Natural killer cell (primary cell): ENCODE results near the gene RALBP1. TPM values are rescaled to one million over a fixed set of nuclear protein-coding genes. Genes with fewer than 3 reads are reported as not detected.

Source experiments
- ATAC-seq, 3 donors: fragments of 150-1000 bp in 2 of 3; fragments of 200-7000 bp in 1 of 3; cut with Tn5 transposase; 1 replicate in 1 of 3; 2 replicates in 2 of 3; pipeline ENCODE4 v1.10.0; 2021; ENCODE audit warnings: mild to moderate bottlenecking in 2 of 3, moderate library complexity in 2 of 3
- DNase-seq, 2 donors: peaks; one replicate each; pipeline versions ENCODE4 v3.0.0 to v3.0.0-alpha.2; 2013 to 2021; ENCODE audit warnings: mixed read lengths in 1 of 2
- H3K27ac ChIP-seq: one replicate; pipeline ENCODE4 v1.5.1; 2013; ENCODE audit warnings: mild to moderate bottlenecking, low read length
- H3K27me3 ChIP-seq: one replicate; pipeline ENCODE4 v1.6.1; 2013; ENCODE audit warnings: low read length; ENCODE audit not compliant: control insufficient read depth, insufficient read depth
- H3K36me3 ChIP-seq: one replicate; pipeline ENCODE4 v1.6.1; 2013; ENCODE audit warnings: low read length; ENCODE audit not compliant: control insufficient read depth, insufficient read depth
- H3K4me1 ChIP-seq: one replicate; pipeline ENCODE4 v1.6.1; 2013; ENCODE audit warnings: low read length; ENCODE audit not compliant: control insufficient read depth, insufficient read depth
- H3K4me3 ChIP-seq: one replicate; pipeline ENCODE4 v1.5.1; 2013; ENCODE audit warnings: low read length
- H3K9me3 ChIP-seq: one replicate; pipeline ENCODE4 v1.6.1; 2013; ENCODE audit warnings: low read length; ENCODE audit not compliant: control insufficient read depth, insufficient read depth
- H3K27ac Mint-ChIP-seq, 2 donors: one replicate each; pipeline ENCODE4 v1.8.0; 2022; ENCODE audit warnings: mild to moderate bottlenecking in 2 of 2, mixed read lengths in 2 of 2, moderate library complexity in 1 of 2
- H3K27me3 Mint-ChIP-seq, 2 donors: one replicate each; pipeline ENCODE4 v1.8.0; 2022; ENCODE audit warnings: low read depth in 2 of 2, mixed read lengths in 2 of 2
- H3K36me3 Mint-ChIP-seq: one replicate; pipeline ENCODE4 v1.8.0; 2022; ENCODE audit warnings: mixed read lengths
- H3K4me1 Mint-ChIP-seq, 2 donors: one replicate each; pipeline ENCODE4 v1.8.0; 2022; ENCODE audit warnings: mixed read lengths in 2 of 2
- H3K4me3 Mint-ChIP-seq: one replicate; pipeline ENCODE4 v1.8.0; 2022; ENCODE audit warnings: mild to moderate bottlenecking, moderate library complexity, mixed read lengths
- H3K9me3 Mint-ChIP-seq, 2 donors: one replicate each; pipeline ENCODE4 v1.8.0; 2022; ENCODE audit warnings: mixed read lengths in 2 of 2
- CTCF ChIP-seq: fragments of 200-600 bp; IDR thresholded peaks from one replicate; pipeline ENCODE4 v1.8.0; 2022; ENCODE audit warnings: antibody characterized with exemption
- WGBS: methylation state at CpG from one replicate; pipeline ENCODE4 v1.1.7; 2013; ENCODE audit warnings: missing lambda C conversion rate; ENCODE audit not compliant: insufficient coverage; 5-methylcytosine and 5-hydroxymethylcytosine counted together
- intact Hi-C: fragments of 100-400 bp; cut with micrococcal nuclease; formaldehyde crosslinking; loops from one replicate; pipeline ENCODE4 v1.14.2; 2022
- total RNA-seq, 4 donors: library from RNA; stranded (reverse); fragments of 120-200 nt in 1 of 4; gene quantifications; one replicate each; pipeline versions ENCODE4 v1.2.3 to v1.2.4, GENCODE V29; 2013 to 2022

Gene RALBP1
- total RNA-seq, 3 donors from 2014 or later (not counting 1 experiment from before 2014, with no cell fraction given) = 27.3 to 40.0 (median 33.4) TPM

DNA sequence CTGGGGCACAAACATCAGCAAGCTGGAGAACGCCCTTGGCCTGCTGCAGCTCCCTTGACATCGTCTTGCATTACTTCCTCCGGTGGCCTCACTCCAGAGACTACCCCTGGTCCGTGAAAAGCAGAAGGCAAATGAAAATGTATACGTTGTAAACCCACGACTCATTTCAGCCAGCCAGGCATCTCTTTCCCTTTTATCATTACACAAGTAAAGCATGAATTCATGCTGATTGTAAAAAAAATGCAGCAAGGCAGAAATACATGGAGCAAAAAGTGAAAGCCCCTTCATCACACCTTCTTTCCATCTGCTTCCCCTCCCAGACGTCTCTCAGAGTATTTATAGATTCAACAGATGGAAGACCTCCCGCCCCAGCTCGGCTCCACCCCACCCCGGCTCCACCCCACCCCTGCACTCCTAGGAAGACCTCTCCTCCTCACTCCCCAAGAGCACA is 41.6 kb upstream of the RALBP1 start:
- Mint-ChIP-seq H3K27me3 (peaks cover 0 to 4% of the 10 kb centered on the region in 2 donors), H3K27ac (peak overlapping the region in 1 of 2 donors; percentile 15), H3K4me3 (no peak overlapping the region)

DNA sequence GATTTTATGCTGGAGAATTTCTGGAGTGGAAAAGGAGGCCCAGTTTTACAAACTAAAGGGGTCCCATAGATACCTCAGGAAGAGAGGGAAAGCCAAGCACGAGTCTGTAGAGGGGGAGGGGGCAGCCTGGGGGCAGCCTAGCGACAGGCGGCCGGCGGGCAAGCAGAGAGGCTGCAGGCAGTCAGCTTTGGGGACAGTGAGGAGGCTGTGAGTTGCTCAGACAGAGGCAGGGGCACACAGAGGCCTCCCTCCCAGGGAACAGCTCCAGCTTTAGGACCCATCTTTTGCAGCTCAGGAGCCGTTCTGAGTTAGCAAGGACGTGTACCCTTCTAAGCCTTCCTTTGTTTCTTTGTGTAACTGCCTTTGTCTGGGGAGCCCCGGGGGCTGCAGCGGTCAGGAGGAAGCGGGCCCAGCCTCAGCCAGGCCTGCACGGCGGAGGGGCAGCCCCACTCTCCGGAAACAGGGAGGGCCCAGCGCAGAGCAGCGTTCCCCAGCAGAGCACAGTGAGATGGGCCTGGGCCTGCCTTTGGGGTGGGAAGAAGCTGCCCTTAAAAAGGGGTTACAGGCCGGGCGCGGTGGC is 41.1 kb upstream of the RALBP1 start:
- peak overlapping the region; percentile 40 for H3K4me3 Mint-ChIP-seq
- DNase-seq (no peak), ATAC-seq (peak in 2 of 3 donors; percentile 26 to 74)
- 51% methylated on average over 18 of the region's 18 CpGs for WGBS
- no peak for TF ChIP-seq CTCF
- no peaks in the 10 kb centered on the region for H3K9me3 Mint-ChIP-seq
- peaks cover 0 to 4% of the 10 kb centered on the region in 2 donors for H3K27me3 Mint-ChIP-seq
- Histone ChIP-seq H3K4me3 (no peak overlapping the region), H3K4me1 (peaks cover 8% of the 10 kb centered on the region), H3K36me3 (no peaks in the 10 kb centered on the region), H3K9me3 (no peaks in the 10 kb centered on the region), H3K27me3 (no peaks in the 10 kb centered on the region), H3K27ac (no peak overlapping the region)
- peaks cover 13 to 15% of the 10 kb centered on the region in 2 donors for H3K4me1 Mint-ChIP-seq
- no peaks in the 10 kb centered on the region for H3K36me3 Mint-ChIP-seq
- intact Hi-C loops = no loop called here
- peak overlapping the region; percentile 15 to 31 for H3K27ac Mint-ChIP-seq

More for the DNA sequence above, 41.6 kb upstream of the RALBP1 start:
- TF ChIP-seq CTCF = no peak
- no peaks in the 10 kb centered on the region for H3K36me3 Mint-ChIP-seq
- no peaks in the 10 kb centered on the region for H3K9me3 Mint-ChIP-seq
- Histone ChIP-seq H3K27ac (no peak overlapping the region), H3K4me3 (no peak overlapping the region), H3K36me3 (no peaks in the 10 kb centered on the region), H3K4me1 (peaks cover 8% of the 10 kb centered on the region), H3K9me3 (no peaks in the 10 kb centered on the region), H3K27me3 (no peaks in the 10 kb centered on the region)
- DNase-seq = no peak
- intact Hi-C loops = no loop called here
- H3K4me1 Mint-ChIP-seq = peaks cover 13 to 15% of the 10 kb centered on the region in 2 donors
- 18% methylated on average over 10 of the region's 10 CpGs for WGBS
- peak in 1 of 3 donors; percentile 10 for ATAC-seq

DNA sequence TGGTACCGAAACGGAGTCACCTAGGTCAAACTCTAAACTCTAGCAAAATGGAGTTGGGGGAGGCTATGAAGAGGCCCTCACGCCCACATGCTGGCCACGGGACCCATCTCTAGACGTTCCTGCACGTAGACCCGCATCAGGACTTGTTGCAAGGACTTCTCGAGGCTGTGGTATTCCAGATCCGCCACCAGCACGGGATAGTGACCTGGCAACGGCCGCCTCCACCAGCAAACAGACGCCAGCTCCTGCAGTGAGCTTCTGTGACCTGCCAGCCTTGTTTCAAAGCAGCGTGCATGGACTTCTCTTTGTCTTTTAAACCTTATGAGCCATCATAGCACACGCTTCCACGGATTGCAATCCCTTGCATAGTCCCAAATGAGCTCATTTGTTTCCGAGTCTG is 40.3 kb upstream of the RALBP1 start:
- no peaks in the 10 kb centered on the region for H3K36me3 ChIP-seq
- intact Hi-C loops = no loop called here
- 95% methylated on average over 16 of the region's 17 CpGs for WGBS
- H3K27ac ChIP-seq = no peak overlapping the region
- H3K4me1 ChIP-seq = peaks cover 8% of the 10 kb centered on the region
- H3K27ac Mint-ChIP-seq = no peak overlapping the region
- peaks cover 13 to 15% of the 10 kb centered on the region in 2 donors for H3K4me1 Mint-ChIP-seq
- DNase-seq (no peak), ATAC-seq (no peak)
- H3K27me3 ChIP-seq = no peaks in the 10 kb centered on the region
- no peak for TF ChIP-seq CTCF
- no peak overlapping the region for H3K4me3 Mint-ChIP-seq
- H3K9me3 Mint-ChIP-seq = no peaks in the 10 kb centered on the region
- H3K9me3 ChIP-seq = no peaks in the 10 kb centered on the region
- H3K4me3 ChIP-seq = no peak overlapping the region
- H3K27me3 Mint-ChIP-seq = peaks cover 0 to 4% of the 10 kb centered on the region in 2 donors
- H3K36me3 Mint-ChIP-seq = no peaks in the 10 kb centered on the region
